A549 treated with DMSO at 1 μM for 4 hours (cell line): ENCODE results near the gene WDR4. TPM values are rescaled to one million over a fixed set of nuclear protein-coding genes. Genes with fewer than 3 reads are reported as not detected.

Source experiments
- total RNA-seq: library from RNA; stranded (reverse); fragments of 200-300 nt; extraction: Qiagen RNA extraction; gene quantifications from 5 replicates; pipeline ENCODE4 v1.2.3, GENCODE V29; 2022; ENCODE audit warnings: low read depth

Gene WDR4, protein sequence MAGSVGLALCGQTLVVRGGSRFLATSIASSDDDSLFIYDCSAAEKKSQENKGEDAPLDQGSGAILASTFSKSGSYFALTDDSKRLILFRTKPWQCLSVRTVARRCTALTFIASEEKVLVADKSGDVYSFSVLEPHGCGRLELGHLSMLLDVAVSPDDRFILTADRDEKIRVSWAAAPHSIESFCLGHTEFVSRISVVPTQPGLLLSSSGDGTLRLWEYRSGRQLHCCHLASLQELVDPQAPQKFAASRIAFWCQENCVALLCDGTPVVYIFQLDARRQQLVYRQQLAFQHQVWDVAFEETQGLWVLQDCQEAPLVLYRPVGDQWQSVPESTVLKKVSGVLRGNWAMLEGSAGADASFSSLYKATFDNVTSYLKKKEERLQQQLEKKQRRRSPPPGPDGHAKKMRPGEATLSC
- total RNA-seq = 21.1 to 32.5 TPM (median 31.4 TPM) in 5 replicates

DNA sequence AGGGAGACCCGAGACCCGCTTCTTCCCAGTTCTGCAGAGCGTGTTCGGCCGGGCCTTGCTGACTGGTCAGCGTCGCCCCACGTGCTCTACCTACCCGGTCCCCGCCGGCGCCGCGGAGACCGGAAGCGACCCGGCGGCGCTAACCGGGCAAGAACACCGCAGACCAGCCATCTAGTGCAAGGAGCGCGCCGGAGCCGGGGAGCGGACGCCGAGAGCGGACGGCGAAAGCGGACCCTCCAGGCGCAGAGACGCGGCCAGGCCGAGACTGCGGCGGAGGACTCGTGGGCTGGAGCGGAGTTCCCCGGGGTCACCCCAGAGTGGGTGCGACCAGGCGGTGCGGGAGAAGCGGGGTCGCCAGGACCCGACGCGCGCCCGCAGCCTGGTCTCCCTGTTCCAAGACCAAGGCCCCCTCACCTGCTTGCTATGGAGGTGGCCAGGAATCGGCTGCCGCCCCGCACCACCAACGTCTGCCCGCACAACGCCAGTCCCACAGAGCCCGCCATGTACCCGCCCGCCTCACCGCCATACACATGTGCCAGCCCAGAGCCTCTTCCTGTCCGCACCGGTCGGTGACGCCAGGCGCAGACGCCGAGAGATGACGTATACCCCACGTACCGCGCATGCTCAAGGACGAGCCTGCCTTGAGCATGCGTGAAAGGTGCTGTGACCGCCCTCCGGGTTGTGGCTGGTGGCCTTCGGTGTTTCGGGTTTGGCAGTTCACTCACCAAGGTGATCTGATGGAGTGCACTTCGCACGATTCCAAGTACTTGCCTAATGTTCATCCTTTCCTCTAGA is at the start of gene WDR4:
WDR4 (minus strand) TSS at position 547 of the 795 bp plus-strand sequence; CDS start at position 503, 44 bp downstream.

DNA sequence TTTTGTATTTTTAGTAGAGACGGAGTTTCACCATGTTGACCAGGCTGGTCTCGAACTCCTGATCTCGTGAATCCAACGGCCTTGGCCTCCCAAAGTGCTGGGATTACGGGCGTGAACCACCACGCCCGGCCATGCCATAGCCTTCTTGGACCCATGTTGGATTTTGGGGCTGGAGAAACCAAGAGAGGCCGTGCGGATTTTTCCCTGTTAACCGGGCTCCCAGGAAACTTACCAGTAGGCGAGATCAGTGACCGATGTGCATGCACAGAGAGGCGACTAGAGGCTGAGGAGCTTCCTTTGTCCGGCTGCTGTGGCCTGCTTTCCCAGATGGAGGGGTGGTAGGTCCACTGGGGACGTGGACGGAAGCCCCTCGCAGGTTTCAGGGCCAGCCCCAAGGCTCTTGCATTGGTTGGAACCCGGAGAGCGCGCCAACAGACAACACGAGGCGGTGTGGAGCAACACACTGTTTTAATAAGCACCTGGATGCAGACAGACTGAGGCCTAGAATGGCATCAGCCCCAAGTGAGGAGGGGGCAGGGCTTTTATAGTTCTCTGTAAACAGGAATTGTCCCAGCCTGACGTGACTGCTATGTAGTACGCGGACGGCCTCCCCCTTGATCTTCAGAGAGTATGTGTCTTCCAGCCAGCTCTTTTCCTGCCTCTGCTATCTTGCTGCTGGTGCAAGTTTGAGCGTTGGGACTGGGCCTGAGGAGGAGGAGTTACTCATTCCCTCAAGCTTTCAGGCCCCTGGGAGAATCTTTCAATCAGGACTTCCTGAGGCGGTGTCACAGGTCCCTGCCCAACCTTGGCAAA is 46.0 kb upstream of the WDR4 start, which contains the start of gene ERVH48-1:
ERVH48-1 (minus strand) TSS at position 517 of the 813 bp plus-strand sequence. CDS start 6,624 bp downstream, outside the sequence.

DNA sequence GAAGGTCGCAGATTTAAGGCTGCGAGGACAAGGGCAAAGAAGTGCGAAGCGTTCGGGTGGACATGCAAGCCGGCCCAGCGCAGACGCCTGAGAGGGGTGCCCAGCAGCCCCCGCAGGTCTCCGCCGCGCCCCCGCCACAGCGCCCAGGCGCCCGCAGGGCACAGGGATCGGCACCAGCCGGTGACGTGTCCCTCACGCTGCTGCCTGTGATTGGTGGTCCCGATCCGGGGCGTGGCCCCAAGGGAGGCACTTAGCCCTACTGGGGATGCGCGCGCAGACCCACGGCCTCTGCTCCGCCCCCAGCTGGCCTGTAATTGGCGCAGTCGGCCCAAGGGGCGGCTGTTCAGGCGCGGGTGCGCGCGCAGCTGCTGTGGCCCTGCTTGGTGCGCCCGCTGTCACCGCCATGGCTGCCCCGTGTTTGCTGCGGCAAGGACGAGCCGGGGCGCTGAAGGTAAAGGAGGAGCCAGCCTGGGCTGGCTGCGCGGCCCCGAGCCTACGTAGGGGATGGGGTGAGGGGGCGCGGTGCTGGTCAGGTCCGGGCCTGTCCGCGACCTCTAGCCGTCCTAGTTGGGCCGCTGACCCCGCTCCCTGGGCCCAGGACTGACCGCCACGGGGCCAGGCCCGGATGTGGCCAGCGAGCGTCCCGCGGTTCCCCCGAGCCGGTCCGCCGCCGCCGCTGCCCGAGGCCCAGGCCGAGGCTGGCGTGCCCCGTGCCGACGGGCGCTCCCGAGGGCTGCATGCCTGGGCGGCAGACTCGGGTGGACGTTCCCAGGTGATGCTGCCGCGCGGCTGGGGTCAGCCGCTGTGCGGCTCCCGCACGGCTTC is 13.8 kb upstream of the WDR4 start, which contains the start of gene NDUFV3:
NDUFV3 (plus strand) TSS at position 379 of the 825 bp plus-strand sequence; CDS start at position 404, 25 bp downstream.

Other genes starting within 250 kb of the WDR4 start
- gene PDE9A, start 225.9 kb downstream of the WDR4 start, total RNA-seq = 0.45 to 1.3 TPM (median 1.1 TPM) in 5 replicates
- 18.7 to 22.9 TPM (median 21.4 TPM) in 5 replicates for gene NDUFV3, start 13.8 kb upstream of the WDR4 start, total RNA-seq
- gene ERVH48-1, start 46.1 kb upstream of the WDR4 start, total RNA-seq = not detected in 5 replicates
- gene PKNOX1, start 95.0 kb upstream of the WDR4 start, total RNA-seq = 3.5 to 7.1 TPM (median 6.8 TPM) in 5 replicates
- gene CBS, start 196.3 kb upstream of the WDR4 start, total RNA-seq = 10.9 to 12.1 TPM (median 11.7 TPM) in 5 replicates
- 53.6 to 63.6 TPM (median 55.1 TPM) in 5 replicates for gene U2AF1, start 228.0 kb upstream of the WDR4 start, total RNA-seq